K562 (cell line): ENCODE measurements around the gene LSS. TPM values are rescaled to one million over a fixed set of nuclear protein-coding genes. Genes with fewer than 3 reads are reported as not detected.

ENCODE experiments used
- ATAC-seq: fragments of 200-7000 bp; cut with Tn5 transposase; 3 replicates; pipeline ENCODE4 v1.9.1; 2020; ENCODE audit warnings: moderate library complexity
- BruUV-seq: library from RNA; stranded (reverse); fragments of 400-500 nt; replicated peaks from 2 replicates; lab custom pipeline; 2021; lab: Mats Ljungman, UMichigan
- CTCF ChIA-PET: fragments of 300-600 bp; formaldehyde crosslinking; extraction: SDS; loops from one replicate; lab custom pipeline; 2021; ENCODE audit warnings: low intra/inter-chr PET ratio; lab: Yijun Ruan, JAX
- POLR2A ChIA-PET: fragments of 300-600, 350-650 bp; sonication (Branson Sonifier 250); formaldehyde crosslinking; extraction: SDS; loops from one replicate; lab custom pipeline; 2021; ENCODE audit warnings: antibody characterized with exemption, inconsistent platforms; lab: Yijun Ruan, JAX
- DNase-seq, 4 experiments: peaks; one replicate each; pipeline versions ENCODE4 v3.0.0 to v3.0.0-alpha.2; 2011 to 2018; ENCODE audit warnings: low spot score in 3 of 4, mixed read lengths in 3 of 4; ENCODE audit errors: extremely low read depth in 1 of 4
- FAIRE-seq: peaks from 2 replicates; lab custom pipeline; 2011; peaks lifted over from hg19 to GRCh38; lab: Jason Lieb, UNC
- H2AFZ ChIP-seq: 2 replicates; pipeline ENCODE4 v1.6.0; 2011; ENCODE audit warnings: low read depth, low read length, control low read depth, inconsistent platforms
- H3K27ac ChIP-seq: fragments of 200-600 bp; 3 replicates; pipeline ENCODE4 v1.8.0; 2011; ENCODE audit warnings: low read depth, mild to moderate bottlenecking, control low read depth, inconsistent platforms, low read length, moderate library complexity, mixed read lengths; ENCODE audit errors: extremely low read depth
- H3K27me3 ChIP-seq, 2 experiments: fragments of 300-600 bp in 1 of 2; 2 replicates in 1 of 2; 3 replicates in 1 of 2; pipeline versions ENCODE4 v1.6.0 to v1.8.0; 2011; ENCODE audit warnings: inconsistent platforms in 2 of 2, low read length in 2 of 2, mild to moderate bottlenecking in 1 of 2, mixed read lengths in 1 of 2, moderate library complexity in 1 of 2; ENCODE audit not compliant: control insufficient read depth in 2 of 2, insufficient read depth in 2 of 2
- H3K36me3 ChIP-seq: fragments of 300-600 bp; 3 replicates; pipeline ENCODE4 v1.8.0; 2011; ENCODE audit warnings: mild to moderate bottlenecking, low read length, inconsistent platforms; ENCODE audit not compliant: control insufficient read depth, insufficient read depth
- H3K4me1 ChIP-seq, 2 experiments: fragments of 200-600 bp in 1 of 2; replicated peaks in 1 of 2; 2 replicates in 1 of 2; 3 replicates in 1 of 2; pipeline versions ENCODE4 v1.5.1 to v1.8.0; 2011; ENCODE audit warnings: inconsistent platforms in 2 of 2, low read length in 2 of 2, mild to moderate bottlenecking in 1 of 2, mixed read lengths in 1 of 2, moderate library complexity in 1 of 2; ENCODE audit not compliant: control insufficient read depth in 2 of 2, insufficient read depth in 2 of 2
- H3K4me2 ChIP-seq: 2 replicates; pipeline ENCODE4 v1.6.1; 2011; ENCODE audit warnings: low read length, control low read depth, inconsistent platforms, mixed read lengths; ENCODE audit not compliant: insufficient read depth
- H3K4me3 ChIP-seq: fragments of 200-600 bp; sonication (generic), shearing (Covaris generic); 2 replicates; pipeline ENCODE4 v1.5.1; 2016; ENCODE audit warnings: control low read depth, inconsistent platforms
- H3K79me2 ChIP-seq: fragments of 200-600 bp; 3 replicates; pipeline ENCODE4 v1.8.0; 2011; ENCODE audit warnings: low read length, inconsistent platforms; ENCODE audit not compliant: control insufficient read depth, insufficient read depth
- H3K9ac ChIP-seq, 2 experiments: 2 replicates each; pipeline versions ENCODE4 v1.6.0 to v1.6.1; 2011; ENCODE audit warnings: low read depth in 2 of 2, low read length in 2 of 2, control low read depth in 1 of 2, inconsistent platforms in 1 of 2, mild to moderate bottlenecking in 1 of 2, mixed read lengths in 1 of 2; ENCODE audit not compliant: insufficient read depth in 1 of 2
- H3K9me1 ChIP-seq: one replicate; pipeline ENCODE4 v1.6.0; 2011; ENCODE audit warnings: inconsistent platforms, mild to moderate bottlenecking, low read length, moderate library complexity; ENCODE audit not compliant: control insufficient read depth, insufficient read depth
- H3K9me3 ChIP-seq: replicated peaks from 2 replicates; pipeline ENCODE4 v1.5.1; 2011; ENCODE audit warnings: low read depth, low read length, inconsistent platforms; ENCODE audit not compliant: control insufficient read depth, insufficient read depth
- H4K20me1 ChIP-seq: replicated peaks from 2 replicates; pipeline ENCODE4 v1.6.1; 2011; ENCODE audit warnings: low read length, inconsistent platforms, mixed read lengths; ENCODE audit not compliant: control insufficient read depth, insufficient read depth
- MYNN ChIP-seq, 2 experiments: sonication (generic); formaldehyde crosslinking in 1 of 2; IDR thresholded peaks; 2 replicates each; pipeline versions ENCODE4 v1.5.0 to v1.6.1; 2016 to 2020; ENCODE audit warnings: antibody characterized with exemption in 1 of 2, missing genetic modification reagents in 1 of 2
- PCBP1 ChIP-seq: fragments of 200-400 bp; formaldehyde crosslinking; IDR thresholded peaks from 2 replicates; pipeline ENCODE4 v1.6.1; 2018; ENCODE audit warnings: mild to moderate bottlenecking, low read depth, low read length; ENCODE audit not compliant: poor library complexity, severe bottlenecking
- POLR2G ChIP-seq: fragments of 200-400 bp; formaldehyde crosslinking; IDR thresholded peaks from 2 replicates; pipeline ENCODE4 v1.6.1; 2017; ENCODE audit warnings: low read depth, mild to moderate bottlenecking, antibody characterized with exemption, low read length, moderate library complexity
- WGBS: fragments of 100-300 bp; shearing (Covaris generic); methylation state at CpG from one replicate; pipeline ENCODE4 v1.1.6; 2016; ENCODE audit warnings: low coverage, mixed read lengths; ENCODE audit not compliant: insufficient coverage; ENCODE audit errors: missing lambda C conversion rate; 5-methylcytosine and 5-hydroxymethylcytosine counted together
- in situ Hi-C: fragments of 300-500 bp; cut with MboI; formaldehyde crosslinking; loops from 4 replicates; pipeline ENCODE4 v1.15.0; 2018; ENCODE audit warnings: inconsistent platforms, mixed read lengths
- intact Hi-C: fragments of 100-400 bp; cut with micrococcal nuclease; formaldehyde crosslinking; loops from 2 replicates; pipeline ENCODE4 v1.14.2; 2022
- polyA plus RNA-seq, 8 experiments: library from polyadenylated mRNA; depleted of rRNA in 4 of 8; stranded (reverse) in 5 of 8; unstranded in 3 of 8; fragments of >200 nt; fragmentation: Nextera tagmentation in 2 of 8; fragmentation: Illumina TruSeq in 1 of 8; extraction: Ambion mirVana in 2 of 8; extraction: Trizol in 1 of 8; gene quantifications; 2 replicates each; pipeline versions ENCODE4 v1.2.1 to v1.2.3, GENCODE V29; 2011 to 2014; ENCODE audit warnings: inconsistent platforms in 1 of 8, missing spikeins in 1 of 8
- total RNA-seq, 7 experiments: library from RNA; depleted of rRNA in 6 of 7; stranded (reverse); fragments of >200 nt in 6 of 7; fragmentation: Illumina TruSeq in 2 of 7; extraction: Trizol in 2 of 7; gene quantifications; 2 replicates each; pipeline versions ENCODE4 v1.2.1 to v1.2.3, GENCODE V29; 2011 to 2021; ENCODE audit warnings: low replicate concordance in 1 of 7
- TF ChIP-seq, protein P1 (sequence below): fragments of 250-450 bp; sonication (Bioruptor Pico); IDR thresholded peaks from 2 replicates; pipeline ENCODE4 v1.5.0; 2021
- TF ChIP-seq, protein P2 (sequence below): IDR thresholded peaks from 2 replicates; pipeline ENCODE4 v1.6.1; 2014; ENCODE audit warnings: antibody characterized with exemption

The LSS gene
- total and polyA plus RNA-seq, 9 of the 15 experiments (the other 6 are each of a cell fraction or from before 2014, with no cell fraction given) = 2.2 to 89.5 (median 37.4) TPM

DNA sequence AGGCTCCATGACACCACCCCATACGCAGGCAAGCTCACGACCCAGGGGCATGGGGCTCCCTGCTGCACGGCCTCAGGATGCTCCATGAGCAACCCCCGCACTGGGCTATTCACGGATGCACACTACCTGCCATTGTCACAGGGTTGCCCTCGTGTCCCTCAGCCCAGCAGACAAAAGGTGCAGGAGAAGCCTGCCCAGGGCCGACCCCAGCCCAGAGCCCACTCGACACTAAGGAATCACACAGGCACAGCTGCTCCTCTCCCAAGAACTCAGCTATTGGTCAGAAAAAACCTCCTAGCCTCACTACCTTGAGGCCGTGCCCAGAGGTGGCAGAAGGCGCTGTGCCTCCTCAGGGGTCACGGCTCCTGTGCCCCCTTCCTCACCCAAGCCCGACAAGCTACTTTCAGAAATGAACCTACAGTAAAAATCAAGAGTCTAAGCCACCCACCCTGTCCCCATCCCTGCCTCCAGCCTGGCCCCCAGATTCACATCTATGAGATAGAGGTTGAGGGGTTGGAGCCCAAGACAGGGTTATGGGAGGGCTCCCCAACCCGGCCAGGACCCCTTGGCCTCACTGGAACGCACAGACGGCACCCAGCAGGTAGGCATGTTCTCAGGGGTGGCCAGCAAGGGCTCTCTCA lies 38.0 kb downstream of the LSS start:
- peaks cover 38 to 53% of the 10 kb centered on the region in 2 experiments for H3K4me1 ChIP-seq
- TF ChIP-seq POLR2G (peak; percentile 54), MYNN (IDR thresholded peaks at IDR 0.05) (0 out of 2 replicates have a peak, but pooled peaks have one; percentile 8), MYNN (CRISPR knock-in tag; IDR thresholded peaks at IDR 0.05) (no peak), PCBP1 (no peak)
- CTCF ChIA-PET = no interaction called here
- H4K20me1 ChIP-seq = no peaks in the 10 kb centered on the region
- no peak overlapping the region for H3K27ac ChIP-seq
- FAIRE-seq (no peak), DNase-seq (no peak), ATAC-seq (no peak)
- peak overlapping the region in 1 of 2 experiments; percentile 83; a peak in 2 of 4 replicates for H3K9ac ChIP-seq
- 89% methylated on average over 15 of the region's 15 CpGs for WGBS
- no peak overlapping the region for H3K4me2 ChIP-seq
- H3K9me1 ChIP-seq = no peaks in the 10 kb centered on the region
- POLR2A ChIA-PET = interaction anchor here (0.5 to 0.7 kb wide), 3 partner anchors 8 to 257 kb away, joined by 3 read pairs; no protein-coding TSS in a partner anchor
- H3K4me3 ChIP-seq = no peak overlapping the region
- H3K9me3 ChIP-seq = no peaks in the 10 kb centered on the region
- peaks cover 78% of the 10 kb centered on the region; the same call in 2 of the 3 replicates for H3K36me3 ChIP-seq
- intact Hi-C loops = no loop called here
- no peak overlapping the region for H2AFZ ChIP-seq
- H3K27me3 ChIP-seq = no peaks in the 10 kb centered on the region
- TSS peak; percentile 45 for BruUV-seq
- H3K79me2 ChIP-seq = no peaks in the 10 kb centered on the region
- in situ Hi-C loops = no loop called here

DNA sequence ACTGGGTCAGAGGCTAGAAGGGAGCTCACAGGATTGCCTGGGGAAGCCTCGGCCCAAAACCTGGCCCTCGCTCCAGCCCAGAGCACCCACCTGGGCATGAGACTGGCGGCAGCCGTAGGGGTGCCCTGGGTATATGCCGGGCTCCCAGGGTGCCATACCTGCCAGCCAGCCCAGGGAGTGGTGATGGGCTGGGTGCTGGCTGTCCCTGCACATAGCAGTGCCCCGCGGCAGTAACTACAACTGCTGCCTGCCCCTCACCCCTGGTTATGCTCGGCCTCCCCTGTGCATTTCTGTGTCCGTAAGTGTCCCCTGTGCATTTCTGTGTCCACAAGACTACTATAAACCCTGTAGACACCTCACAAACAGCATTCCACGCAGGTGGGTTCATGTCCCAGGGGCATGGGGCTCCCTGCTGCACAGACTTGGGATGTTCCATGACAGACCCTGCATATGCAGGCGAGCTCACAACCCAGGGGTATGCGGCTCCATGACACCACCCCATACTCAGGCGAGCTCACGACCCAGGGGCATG lies 38.5 kb downstream of the LSS start:
- H3K27me3 ChIP-seq = no peaks in the 10 kb centered on the region
- ATAC-seq (no peak), FAIRE-seq (no peak), DNase-seq (no peak)
- in situ Hi-C loops = no loop called here
- ChIA-PET CTCF (no interaction called here), POLR2A (interaction anchor here (0.6 to 1.0 kb wide), 2 partner anchors 32 to 196 kb away, joined by 3 read pairs; no protein-coding TSS in a partner anchor)
- no TSS peak for BruUV-seq
- intact Hi-C loops = loop anchor here (2.0 to 5.0 kb wide), 2 partner anchors 37 kb away; partner anchors contain the start of gene LSS
- H2AFZ ChIP-seq = no peak overlapping the region
- no peaks in the 10 kb centered on the region for H3K9me3 ChIP-seq
- no peak overlapping the region for H3K4me3 ChIP-seq
- no peaks in the 10 kb centered on the region for H3K79me2 ChIP-seq
- peaks cover 72% of the 10 kb centered on the region; the same call in 2 of the 3 replicates for H3K36me3 ChIP-seq
- H3K4me2 ChIP-seq = no peak overlapping the region
- H4K20me1 ChIP-seq = no peaks in the 10 kb centered on the region
- 93% methylated on average over 14 of the region's 14 CpGs for WGBS
- peak overlapping the region in 1 of 2 experiments; percentile 83; a peak in 2 of 4 replicates for H3K9ac ChIP-seq
- H3K9me1 ChIP-seq = no peaks in the 10 kb centered on the region
- H3K27ac ChIP-seq = no peak overlapping the region; the same call in 2 of the 3 replicates
- TF ChIP-seq, protein P1, sequence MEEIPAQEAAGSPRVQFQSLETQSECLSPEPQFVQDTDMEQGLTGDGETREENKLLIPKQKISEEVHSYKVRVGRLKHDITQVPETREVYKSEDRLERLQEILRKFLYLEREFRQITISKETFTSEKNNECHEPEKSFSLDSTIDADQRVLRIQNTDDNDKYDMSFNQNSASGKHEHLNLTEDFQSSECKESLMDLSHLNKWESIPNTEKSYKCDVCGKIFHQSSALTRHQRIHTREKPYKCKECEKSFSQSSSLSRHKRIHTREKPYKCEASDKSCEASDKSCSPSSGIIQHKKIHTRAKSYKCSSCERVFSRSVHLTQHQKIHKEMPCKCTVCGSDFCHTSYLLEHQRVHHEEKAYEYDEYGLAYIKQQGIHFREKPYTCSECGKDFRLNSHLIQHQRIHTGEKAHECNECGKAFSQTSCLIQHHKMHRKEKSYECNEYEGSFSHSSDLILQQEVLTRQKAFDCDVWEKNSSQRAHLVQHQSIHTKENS = no peak
- TF ChIP-seq POLR2G = peak; percentile 44; the same call in 1 of the 2 replicates
- TF ChIP-seq, protein P2, sequence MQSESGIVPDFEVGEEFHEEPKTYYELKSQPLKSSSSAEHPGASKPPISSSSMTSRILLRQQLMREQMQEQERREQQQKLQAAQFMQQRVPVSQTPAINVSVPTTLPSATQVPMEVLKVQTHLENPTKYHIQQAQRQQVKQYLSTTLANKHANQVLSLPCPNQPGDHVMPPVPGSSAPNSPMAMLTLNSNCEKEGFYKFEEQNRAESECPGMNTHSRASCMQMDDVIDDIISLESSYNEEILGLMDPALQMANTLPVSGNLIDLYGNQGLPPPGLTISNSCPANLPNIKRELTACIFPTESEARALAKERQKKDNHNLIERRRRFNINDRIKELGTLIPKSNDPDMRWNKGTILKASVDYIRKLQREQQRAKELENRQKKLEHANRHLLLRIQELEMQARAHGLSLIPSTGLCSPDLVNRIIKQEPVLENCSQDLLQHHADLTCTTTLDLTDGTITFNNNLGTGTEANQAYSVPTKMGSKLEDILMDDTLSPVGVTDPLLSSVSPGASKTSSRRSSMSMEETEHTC = no peak
- H3K4me1 ChIP-seq = peaks cover 41 to 59% of the 10 kb centered on the region in 2 experiments
